ENCODE data around the gene ITGA2B.
"Not testable (repeated sequence)": the region's sequence is repeated elsewhere in the genome, so short reads cannot be mapped to it uniquely, and the experiment has no call there.

The ITGA2B gene

DNA sequence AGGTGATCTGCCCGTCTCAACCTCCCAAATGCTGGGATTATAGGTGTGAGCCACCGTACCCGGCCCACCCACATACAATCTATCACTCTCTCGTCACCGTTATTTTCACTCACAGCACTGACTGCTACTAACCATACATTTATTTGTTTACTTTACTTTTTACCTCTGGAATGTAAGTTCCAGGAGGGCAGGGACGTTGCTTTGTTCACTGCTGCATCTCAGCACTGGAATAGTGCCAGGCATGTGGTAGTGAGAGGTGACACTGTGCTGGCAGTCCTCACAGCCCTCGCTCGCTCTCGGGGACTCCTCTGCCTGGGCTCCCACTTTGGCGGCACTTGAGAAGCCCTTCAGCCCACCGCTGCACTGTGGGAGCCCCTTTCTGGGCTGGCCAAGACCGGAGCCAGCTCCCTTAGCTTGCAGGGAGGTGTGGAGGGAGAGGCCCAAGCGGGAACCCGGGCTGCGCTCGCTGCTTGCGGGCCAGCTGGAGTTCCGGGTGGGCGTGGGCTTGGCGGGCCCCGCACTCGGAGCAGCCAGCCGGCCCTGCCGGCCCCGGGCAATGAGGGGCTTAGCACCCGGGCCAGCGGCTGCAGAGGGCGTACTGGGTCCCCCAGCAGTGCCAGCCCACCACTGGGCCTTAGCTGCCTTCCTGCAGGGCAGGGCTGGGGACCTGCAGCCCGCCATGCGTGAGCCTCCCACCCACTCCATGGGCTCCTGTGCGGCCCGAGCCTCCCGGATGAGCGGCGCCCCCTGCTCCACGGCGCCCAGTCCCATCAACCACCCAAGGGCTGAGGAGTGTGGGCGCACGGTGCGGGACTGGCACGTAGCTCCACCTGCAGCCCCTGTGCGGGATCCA, 20.8 kb downstream of the ITGA2B start:
- not testable (repeated sequence) for DNase-seq (ENCODE audit: low spot score)

GRCh38 chr17:44367231-44367979, 22.0 kb downstream of the ITGA2B start:
- DNase-seq (ENCODE audit: low spot score): no peak

- not testable (repeated sequence) for DNase-seq (ENCODE audit: low spot score)
These were observed 24.4 kb downstream of the ITGA2B start for GRCh38 chr17:44365051-44365450.

- DNase-seq (ENCODE audit: low spot score): peak; percentile 55
These were observed 25.8 kb downstream of the ITGA2B start, which contains the start of gene FAM171A2 for GRCh38 chr17:44363613-44364159. TSS of gene FAM171A2 (minus strand) at chr17:44363853. CDS start at chr17:44363714, 139 bp downstream.

- DNase-seq (ENCODE audit: low spot score): no peak
These were observed 26.4 kb downstream of the ITGA2B start for GRCh38 chr17:44362949-44363612.

GRCh38 chr17:44362459-44362948, 26.9 kb downstream of the ITGA2B start:
- DNase-seq (ENCODE audit: low spot score): no peak

DNA sequence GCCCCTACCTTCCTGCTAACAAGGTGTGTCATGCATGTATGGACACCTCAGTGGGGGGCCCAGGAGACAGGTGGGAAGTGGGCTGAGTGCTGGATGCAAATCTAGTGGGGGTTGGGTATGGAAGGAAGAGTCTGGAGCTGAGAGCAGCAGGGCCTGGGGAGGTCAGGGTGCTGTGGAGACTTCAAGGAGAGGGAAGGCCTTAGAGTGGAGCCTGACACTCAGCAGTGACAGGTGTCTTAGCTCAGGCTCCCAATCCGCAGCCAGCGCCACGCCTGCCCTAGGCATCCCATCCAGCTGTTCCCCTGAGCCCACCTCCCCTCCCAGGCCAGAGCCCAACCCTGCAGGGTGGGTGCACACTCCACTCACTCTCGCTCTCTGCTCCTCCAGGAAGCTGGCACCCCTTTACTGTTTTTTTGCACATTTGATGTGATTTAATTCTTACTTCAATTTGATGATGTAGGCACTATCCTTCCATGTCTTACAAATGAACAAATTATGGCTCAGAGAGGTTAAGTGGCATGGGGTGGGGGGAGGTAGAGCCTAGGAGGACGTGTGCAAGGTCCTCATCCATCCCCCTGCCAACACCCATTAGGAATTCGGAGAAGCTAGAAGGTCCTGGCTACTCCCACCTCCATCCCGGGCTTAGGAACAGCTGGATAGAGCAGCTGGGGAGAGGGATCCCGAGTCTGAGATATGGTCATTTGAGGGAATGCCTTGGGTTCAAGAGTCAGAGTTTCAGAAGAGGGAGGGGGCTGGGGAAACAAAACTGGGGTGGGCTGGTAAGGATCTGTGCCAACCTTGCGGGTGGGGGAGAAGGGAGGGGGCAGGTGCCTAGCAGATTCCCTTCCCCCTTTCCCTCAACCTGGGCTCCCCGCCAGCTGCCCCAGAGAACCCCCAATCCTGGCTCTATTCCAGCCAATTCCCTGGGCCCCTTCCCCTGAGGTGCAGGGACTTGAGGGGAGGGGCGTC, 27.9 kb downstream of the ITGA2B start:
- no peak for DNase-seq (ENCODE audit: low spot score)

- no peak for DNase-seq (ENCODE audit: low spot score)
These were observed 28.6 kb downstream of the ITGA2B start for GRCh38 chr17:44360826-44361225.

GRCh38 chr17:44360144-44360533, 29.3 kb downstream of the ITGA2B start:
- DNase-seq (ENCODE audit: low spot score): no peak

DNA sequence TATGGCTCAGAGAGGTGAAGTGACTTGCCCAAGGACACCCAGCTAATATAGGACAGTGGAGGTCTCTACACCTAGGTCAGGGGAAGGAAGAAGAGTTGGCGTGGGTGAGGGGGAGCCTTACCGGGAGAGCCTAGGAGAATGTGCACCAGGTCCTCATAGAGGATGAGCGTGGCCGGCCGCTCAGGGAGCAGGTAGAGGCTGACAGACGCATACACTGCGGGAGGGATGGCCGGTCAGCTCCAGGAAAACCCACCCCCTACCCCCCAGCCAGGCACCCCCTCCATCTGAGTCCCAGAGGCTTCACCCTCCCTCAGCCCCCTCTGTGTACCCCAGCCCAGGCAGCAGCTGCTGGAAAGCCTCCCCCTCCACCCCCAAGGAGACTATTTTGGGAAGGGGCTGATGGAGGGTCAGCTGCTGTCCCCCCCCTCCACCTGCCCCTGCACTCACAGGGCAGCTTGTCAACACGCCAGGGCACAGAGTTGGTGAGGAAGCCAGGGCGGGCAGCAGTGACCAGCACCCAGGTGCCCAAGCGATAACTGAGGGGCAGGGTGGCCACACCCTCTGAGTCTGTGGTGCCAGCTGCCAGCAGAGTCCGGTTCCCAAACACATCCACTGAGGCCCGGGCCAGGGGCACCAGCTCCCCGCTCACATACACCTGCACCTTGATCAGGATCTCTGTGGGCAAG, 29.8 kb downstream of the ITGA2B start:
- DNase-seq (ENCODE audit: low spot score): no peak

GRCh38 chr17:44359006-44359405, 30.4 kb downstream of the ITGA2B start:
- no peak for DNase-seq (ENCODE audit: low spot score)

DNA sequence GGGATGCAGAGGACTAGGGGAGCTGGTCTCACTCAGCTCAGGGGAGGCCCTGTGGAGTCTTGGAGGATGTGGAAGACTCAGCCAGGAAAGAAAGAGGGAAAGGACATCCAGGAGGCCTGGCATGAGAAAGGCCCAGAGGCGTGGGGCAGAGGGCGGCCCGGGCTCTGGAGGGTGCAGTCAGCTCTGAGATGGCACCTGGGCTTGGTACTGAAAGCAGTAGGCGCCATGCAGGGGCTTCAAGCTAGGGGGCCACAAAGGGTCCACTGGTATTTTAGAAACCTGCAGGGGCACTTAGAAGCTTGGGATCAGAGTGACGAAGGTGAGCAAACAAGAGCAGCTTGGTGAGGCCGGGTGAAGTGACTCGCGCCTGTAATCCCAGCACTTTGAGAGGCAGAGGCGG, 31.4 kb downstream of the ITGA2B start:
- no peak for DNase-seq (ENCODE audit: low spot score)

- DNase-seq (ENCODE audit: low spot score): no peak
These were observed 33.2 kb downstream of the ITGA2B start for GRCh38 chr17:44356241-44356640.

- DNase-seq (ENCODE audit: low spot score): no peak
These were observed 33.8 kb downstream of the ITGA2B start for GRCh38 chr17:44355642-44356099.

- DNase-seq (ENCODE audit: low spot score): peak; percentile 55
These were observed 34.6 kb downstream of the ITGA2B start for GRCh38 chr17:44354582-44355561.

- DNase-seq (ENCODE audit: low spot score): no peak
These were observed 35.6 kb downstream of the ITGA2B start for GRCh38 chr17:44353672-44354331.

- no peak for DNase-seq (ENCODE audit: low spot score)
These were observed 36.4 kb downstream of the ITGA2B start for GRCh38 chr17:44352828-44353671.
